Caco-2 (cell line): ENCODE measurements around the gene IL34. TPM values are rescaled to one million over a fixed set of nuclear protein-coding genes. Genes with fewer than 3 reads are reported as not detected.
A peak's percentile ranks its signal among the peaks of the same experiment; 100 is the strongest.

Experiments used
- Bru-seq: library from RNA; stranded (reverse); fragments of 400-500 nt; gene quantifications from one replicate; lab custom pipeline; 2021; lab: Mats Ljungman, UMichigan
- BruChase-seq, 2 experiments: library from RNA; stranded (reverse); fragments of 400-500 nt; gene quantifications; one replicate each; lab custom pipeline; 2021; lab: Mats Ljungman, UMichigan
- BruUV-seq: library from RNA; stranded (reverse); fragments of 400-500 nt; replicated peaks from 2 replicates; lab custom pipeline; 2021; lab: Mats Ljungman, UMichigan
- CTCF ChIA-PET: fragments of 300-600 bp; sonication (Branson Sonifier 250); formaldehyde crosslinking; loops from one replicate; lab custom pipeline; 2022; ENCODE audit warnings: antibody characterized with exemption; lab: Charles Lee
- POLR2A ChIA-PET: fragments of 300-600 bp; sonication (Branson Sonifier 250); formaldehyde crosslinking; loops from one replicate; lab custom pipeline; 2022; ENCODE audit warnings: antibody characterized with exemption; lab: Charles Lee
- DNase-seq, 2 experiments: peaks; one replicate each; pipeline versions ENCODE4 v3.0.0 to v3.0.0-alpha.2; 2020 to 2022
- H3K27me3 ChIP-seq: replicated peaks from 2 replicates; pipeline ENCODE4 v1.6.0; 2011; ENCODE audit warnings: low read length; ENCODE audit not compliant: control insufficient read depth, insufficient read depth
- H3K36me3 ChIP-seq: 2 replicates; pipeline ENCODE4 v1.5.1; 2011; ENCODE audit warnings: low read length; ENCODE audit not compliant: control insufficient read depth, insufficient read depth
- H3K4me1 ChIP-seq: fragments of 250-450 bp; sonication (Bioruptor Pico); 2 replicates; pipeline ENCODE4 v1.5.1; 2020; ENCODE audit warnings: mild to moderate bottlenecking
- H3K4me3 ChIP-seq: 2 replicates; pipeline ENCODE4 v1.5.1; 2011; ENCODE audit warnings: low read depth, mild to moderate bottlenecking, control low read depth, low read length
- H3K9me3 ChIP-seq: fragments of 250-450 bp; sonication (Bioruptor Pico); 2 replicates; pipeline ENCODE4 v1.5.1; 2020; ENCODE audit warnings: mild to moderate bottlenecking, moderate library complexity
- H3K27ac Mint-ChIP-seq: one replicate; pipeline ENCODE4 v1.8.0; 2022; ENCODE audit warnings: mixed read lengths; ENCODE audit not compliant: unreplicated experiment
- H3K27me3 Mint-ChIP-seq: one replicate; pipeline ENCODE4 v1.8.0; 2022; ENCODE audit warnings: mixed read lengths; ENCODE audit not compliant: insufficient read depth, unreplicated experiment
- H3K36me3 Mint-ChIP-seq: one replicate; pipeline ENCODE4 v1.8.0; 2022; ENCODE audit warnings: mild to moderate bottlenecking, mixed read lengths; ENCODE audit not compliant: insufficient read depth, unreplicated experiment
- H3K4me1 Mint-ChIP-seq: one replicate; pipeline ENCODE4 v1.8.0; 2022; ENCODE audit warnings: low read depth, mixed read lengths; ENCODE audit not compliant: unreplicated experiment
- H3K4me3 Mint-ChIP-seq: one replicate; pipeline ENCODE4 v1.8.0; 2022; ENCODE audit warnings: mild to moderate bottlenecking, moderate library complexity, mixed read lengths; ENCODE audit not compliant: unreplicated experiment
- H3K9me3 Mint-ChIP-seq: one replicate; pipeline ENCODE4 v1.8.0; 2022; ENCODE audit warnings: mixed read lengths; ENCODE audit not compliant: unreplicated experiment
- CTCF ChIP-seq, 2 experiments: fragments of 200-600 bp in 1 of 2; IDR thresholded peaks; 1 replicate in 1 of 2; 2 replicates in 1 of 2; pipeline versions ENCODE4 v1.5.1 to v1.8.0; 2011 to 2022; ENCODE audit warnings: antibody characterized with exemption in 1 of 2, control low read depth in 1 of 2, inconsistent platforms in 1 of 2, low read depth in 1 of 2, low read length in 1 of 2, mild to moderate bottlenecking in 1 of 2, moderate library complexity in 1 of 2; ENCODE audit not compliant: insufficient read depth in 1 of 2, severe bottlenecking in 1 of 2, unreplicated experiment in 1 of 2
- intact Hi-C: fragments of 100-400 bp; cut with micrococcal nuclease; formaldehyde crosslinking; loops from one replicate; pipeline ENCODE4 v1.10.0; 2022; ENCODE audit not compliant: unreplicated experiment
- long read RNA-seq: library from polyadenylated mRNA; stranded (forward); transcript quantifications from one replicate; pipeline ENCODE4 v2.0.0, GENCODE V29; 2022
- total RNA-seq: library from RNA; stranded (reverse); gene quantifications from 2 replicates; pipeline ENCODE4 v1.2.3, GENCODE V29; 2022

The IL34 gene
- total RNA-seq: 0.49 and 0.50 TPM in 2 replicates
- Bru-seq, nascent RNA: percentile 26 among the genes with signal in this experiment
- percentile 29 among the genes with signal in this experiment for BruChase-seq, experiment 1, labeled RNA remaining after a 2-hour chase
- percentile 31 among the genes with signal in this experiment for BruChase-seq, experiment 2, labeled RNA remaining after a 6-hour chase
- long read RNA-seq: 0 reads

- H3K27me3 Mint-ChIP-seq: no peaks in the 10 kb centered on the region
- no peaks in the 10 kb centered on the region for H3K36me3 Mint-ChIP-seq
- intact Hi-C loops: no loop called here
- ChIA-PET CTCF (no interaction called here), POLR2A (no interaction called here)
- Histone ChIP-seq H3K9me3 (no peaks in the 10 kb centered on the region; the same call in 1 of the 2 replicates), H3K36me3 (no peaks in the 10 kb centered on the region), H3K4me3 (no peak within 1 kb of the TSS), H3K4me1 (no peaks in the 10 kb centered on the region), H3K27me3 (no peaks in the 10 kb centered on the region)
- peaks cover 5% of the 10 kb centered on the region for H3K4me1 Mint-ChIP-seq
- BruUV-seq: no TSS peak
- TF ChIP-seq CTCF (IDR thresholded peaks at IDR 0.05; ENCODE audit: insufficient read depth in 1 of 2, low read depth in 1 of 2, low read length in 1 of 2, severe bottlenecking in 1 of 2, unreplicated experiment in 1 of 2): no peak
- H3K9me3 Mint-ChIP-seq: no peaks in the 10 kb centered on the region
- no peak within 1 kb of the TSS for H3K27ac Mint-ChIP-seq
- H3K4me3 Mint-ChIP-seq: no peak within 1 kb of the TSS
- no peak for DNase-seq
Measured at GRCh38 chr16:70646260-70647241, at the start of gene IL34. Gene IL34 (plus strand): TSS chr16:70646559. CDS start chr16:70646948, 389 bp downstream.

- H3K27ac Mint-ChIP-seq: no peak overlapping the region
- Histone ChIP-seq H3K36me3 (no peaks in the 10 kb centered on the region), H3K27me3 (no peaks in the 10 kb centered on the region; the same call in 1 of the 2 replicates), H3K9me3 (peaks cover 5% of the 10 kb centered on the region; the same call in 1 of the 2 replicates), H3K4me1 (no peaks in the 10 kb centered on the region), H3K4me3 (no peak overlapping the region)
- CTCF ChIA-PET: no interaction called here
- peaks cover 12% of the 10 kb centered on the region for H3K9me3 Mint-ChIP-seq
- H3K4me1 Mint-ChIP-seq: peaks cover 1% of the 10 kb centered on the region
- POLR2A ChIA-PET: interaction anchor here (0.7 kb wide), 1 partner anchor 106 kb away, joined by 4 read pairs; no protein-coding TSS in a partner anchor
- intact Hi-C loops: no loop called here
- peaks cover 6% of the 10 kb centered on the region for H3K27me3 Mint-ChIP-seq
- BruUV-seq: no TSS peak
- no peaks in the 10 kb centered on the region for H3K36me3 Mint-ChIP-seq
- no peak for DNase-seq
- no peak for TF ChIP-seq CTCF (IDR thresholded peaks at IDR 0.05; ENCODE audit: insufficient read depth in 1 of 2, low read depth in 1 of 2, low read length in 1 of 2, severe bottlenecking in 1 of 2, unreplicated experiment in 1 of 2)
- H3K4me3 Mint-ChIP-seq: no peak overlapping the region
Measured at GRCh38 chr16:70597135-70597835, 49.1 kb upstream of the IL34 start.
